Measurements from ENCODE around the gene CACTIN. TPM values are rescaled to one million over a fixed set of nuclear protein-coding genes. Genes with fewer than 3 reads are reported as not detected.

CACTIN gene
- total and polyA plus RNA-seq, 8 donors = 6.8 to 27.2 (median 12.9) TPM

DNA sequence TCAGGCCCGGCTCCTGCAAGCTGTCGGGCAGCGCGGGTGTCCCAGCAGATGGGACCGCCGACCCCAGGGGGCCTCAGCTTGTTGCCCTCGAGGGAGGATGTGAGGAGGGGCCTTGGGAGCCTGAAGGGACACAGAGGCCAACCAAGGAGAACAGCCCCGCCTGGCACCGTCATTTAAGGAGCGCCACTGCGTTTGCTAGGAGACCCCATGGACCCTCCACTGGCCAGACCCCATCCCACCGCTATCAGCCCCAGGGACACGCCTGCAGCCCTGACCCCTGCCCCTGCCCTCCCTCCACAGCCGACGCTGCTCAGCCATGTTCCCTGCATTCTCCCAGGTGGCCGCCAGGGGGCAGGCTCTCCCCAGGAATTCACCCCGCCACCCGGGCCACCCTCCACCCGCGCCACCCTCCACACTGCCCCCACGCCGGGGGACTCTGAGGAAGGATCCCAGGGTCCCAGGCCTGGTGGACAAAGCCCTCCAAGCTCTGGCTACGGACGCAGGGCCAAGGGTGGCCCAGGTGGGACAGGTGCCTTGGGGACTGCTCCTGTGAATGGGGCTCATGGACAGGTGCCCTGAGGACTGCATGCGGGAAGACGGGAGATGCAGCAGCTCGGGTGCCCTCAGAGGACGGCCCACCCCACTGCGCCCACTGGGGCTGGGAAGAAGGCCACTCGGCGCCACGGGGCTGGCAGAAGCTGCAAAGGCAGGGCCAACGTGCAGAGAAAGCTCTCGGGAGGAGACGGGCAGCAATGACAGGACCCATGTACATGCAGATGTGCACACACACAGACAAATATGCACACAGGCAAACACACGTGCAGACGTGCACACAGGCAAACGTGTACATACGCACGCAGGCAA lies 39.3 kb upstream of the CACTIN start:
- DNase-seq (peak; percentile 36 to 91 (median 74)), ATAC-seq (peak; percentile 75 to 90 (median 85)), FAIRE-seq (no peak)
- Histone ChIP-seq H3K27ac (no peak overlapping the region), H3K9me3 (no peaks in the 10 kb centered on the region), H3K36me3 (no peaks in the 10 kb centered on the region), H3K27me3 (no peaks in the 10 kb centered on the region), H3K4me1 (no peaks in the 10 kb centered on the region), H3K4me3 (no peak overlapping the region)
- WGBS, 2 donors = 25 to 26% methylated on average over 37 to 40 of the region's 40 CpGs
- intact Hi-C loops (cut with DNase I) = loop anchor here in 1 of 3 donors (5.0 kb wide), 3 partner anchors 36 to 156 kb away; partner anchors contain the start of gene PIP5K1C
- TF ChIP-seq, protein P1, sequence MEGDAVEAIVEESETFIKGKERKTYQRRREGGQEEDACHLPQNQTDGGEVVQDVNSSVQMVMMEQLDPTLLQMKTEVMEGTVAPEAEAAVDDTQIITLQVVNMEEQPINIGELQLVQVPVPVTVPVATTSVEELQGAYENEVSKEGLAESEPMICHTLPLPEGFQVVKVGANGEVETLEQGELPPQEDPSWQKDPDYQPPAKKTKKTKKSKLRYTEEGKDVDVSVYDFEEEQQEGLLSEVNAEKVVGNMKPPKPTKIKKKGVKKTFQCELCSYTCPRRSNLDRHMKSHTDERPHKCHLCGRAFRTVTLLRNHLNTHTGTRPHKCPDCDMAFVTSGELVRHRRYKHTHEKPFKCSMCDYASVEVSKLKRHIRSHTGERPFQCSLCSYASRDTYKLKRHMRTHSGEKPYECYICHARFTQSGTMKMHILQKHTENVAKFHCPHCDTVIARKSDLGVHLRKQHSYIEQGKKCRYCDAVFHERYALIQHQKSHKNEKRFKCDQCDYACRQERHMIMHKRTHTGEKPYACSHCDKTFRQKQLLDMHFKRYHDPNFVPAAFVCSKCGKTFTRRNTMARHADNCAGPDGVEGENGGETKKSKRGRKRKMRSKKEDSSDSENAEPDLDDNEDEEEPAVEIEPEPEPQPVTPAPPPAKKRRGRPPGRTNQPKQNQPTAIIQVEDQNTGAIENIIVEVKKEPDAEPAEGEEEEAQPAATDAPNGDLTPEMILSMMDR (IDR thresholded peaks at IDR 0.05) = peak; percentile 93 to 96 (median 94)

DNA sequence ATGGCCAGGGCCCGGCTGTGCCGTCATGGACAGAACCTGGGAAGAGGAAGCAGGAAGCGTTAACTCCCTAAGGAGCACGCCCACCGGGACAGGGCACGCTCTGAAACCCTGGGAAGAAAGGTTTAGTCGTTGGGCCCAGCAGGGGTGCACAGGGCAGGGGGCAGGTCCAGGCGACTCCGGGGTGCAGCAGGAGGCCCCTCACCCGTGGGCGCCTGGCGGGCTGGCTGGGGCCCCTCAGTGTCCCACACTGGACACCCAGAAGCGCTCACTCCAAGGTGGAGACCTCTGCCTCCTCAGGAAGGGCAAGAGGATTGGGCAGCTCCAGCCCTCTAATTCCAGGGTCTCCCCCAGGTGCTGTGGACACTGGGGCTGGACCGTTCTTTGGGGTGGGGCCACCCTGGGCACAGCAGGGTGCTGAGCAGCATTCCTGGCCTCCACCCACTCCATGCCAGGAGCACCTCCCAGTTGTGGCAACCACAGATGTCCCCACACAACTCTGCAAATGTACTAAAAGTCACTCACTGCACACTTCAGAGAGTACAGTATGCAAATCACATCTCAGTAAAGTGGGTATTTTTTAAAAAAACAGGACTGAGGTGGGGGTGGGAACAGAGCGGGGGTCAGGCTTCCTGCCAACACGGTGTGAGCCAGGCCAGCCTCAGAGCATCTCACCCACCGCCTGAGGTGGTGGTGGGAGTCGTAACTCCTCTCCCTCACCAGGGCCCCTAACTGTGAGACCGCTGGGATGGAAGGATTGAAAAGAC lies 38.5 kb upstream of the CACTIN start:
- no peak for FAIRE-seq
- 77 to 81% methylated on average over 16 to 19 of the region's 19 CpGs for WGBS, 2 donors
- Histone ChIP-seq H3K27me3 (no peaks in the 10 kb centered on the region), H3K36me3 (no peaks in the 10 kb centered on the region), H3K4me3 (no peak overlapping the region), H3K9me3 (no peaks in the 10 kb centered on the region), H3K27ac (no peak overlapping the region), H3K4me1 (no peaks in the 10 kb centered on the region)
- no peak for ATAC-seq
- peak in 2 of 6 donors; percentile 28 to 71 for DNase-seq
- TF ChIP-seq, protein P1 (IDR thresholded peaks at IDR 0.05) = no peak
- intact Hi-C loops (cut with DNase I) = loop anchor here in 1 of 3 donors (5.0 kb wide), 3 partner anchors 37 to 157 kb away; partner anchors contain the start of gene PIP5K1C

DNA sequence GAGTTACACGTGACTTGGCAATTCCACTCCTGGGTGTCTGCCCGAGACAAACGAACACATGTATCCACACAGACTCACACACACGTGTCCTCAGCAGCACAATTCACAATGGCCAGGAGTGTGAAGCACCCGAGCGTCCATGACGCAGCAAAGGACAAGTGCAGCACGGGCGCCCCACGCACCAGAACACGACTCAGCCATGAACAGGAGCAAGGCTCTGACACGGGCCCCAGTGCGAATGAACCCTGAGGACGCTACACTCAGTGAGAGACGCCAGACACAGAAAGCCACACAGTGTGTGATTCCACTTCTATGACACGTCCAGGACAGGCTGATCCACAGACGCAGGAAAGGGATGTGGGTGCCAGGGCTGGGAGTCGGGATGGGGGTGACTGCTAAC lies 37.2 kb upstream of the CACTIN start:
- Histone ChIP-seq H3K36me3 (no peaks in the 10 kb centered on the region), H3K9me3 (no peaks in the 10 kb centered on the region), H3K4me1 (no peaks in the 10 kb centered on the region), H3K27ac (no peak overlapping the region), H3K4me3 (no peak overlapping the region), H3K27me3 (no peaks in the 10 kb centered on the region)
- ATAC-seq (no peak), DNase-seq (peak in 1 of 6 donors; percentile 22), FAIRE-seq (no peak)
- intact Hi-C loops (cut with DNase I) = no loop called here
- TF ChIP-seq, protein P1 (IDR thresholded peaks at IDR 0.05) = no peak
- WGBS, 2 donors = 93 to 95% methylated on average over 18 of the region's 18 CpGs

DNA sequence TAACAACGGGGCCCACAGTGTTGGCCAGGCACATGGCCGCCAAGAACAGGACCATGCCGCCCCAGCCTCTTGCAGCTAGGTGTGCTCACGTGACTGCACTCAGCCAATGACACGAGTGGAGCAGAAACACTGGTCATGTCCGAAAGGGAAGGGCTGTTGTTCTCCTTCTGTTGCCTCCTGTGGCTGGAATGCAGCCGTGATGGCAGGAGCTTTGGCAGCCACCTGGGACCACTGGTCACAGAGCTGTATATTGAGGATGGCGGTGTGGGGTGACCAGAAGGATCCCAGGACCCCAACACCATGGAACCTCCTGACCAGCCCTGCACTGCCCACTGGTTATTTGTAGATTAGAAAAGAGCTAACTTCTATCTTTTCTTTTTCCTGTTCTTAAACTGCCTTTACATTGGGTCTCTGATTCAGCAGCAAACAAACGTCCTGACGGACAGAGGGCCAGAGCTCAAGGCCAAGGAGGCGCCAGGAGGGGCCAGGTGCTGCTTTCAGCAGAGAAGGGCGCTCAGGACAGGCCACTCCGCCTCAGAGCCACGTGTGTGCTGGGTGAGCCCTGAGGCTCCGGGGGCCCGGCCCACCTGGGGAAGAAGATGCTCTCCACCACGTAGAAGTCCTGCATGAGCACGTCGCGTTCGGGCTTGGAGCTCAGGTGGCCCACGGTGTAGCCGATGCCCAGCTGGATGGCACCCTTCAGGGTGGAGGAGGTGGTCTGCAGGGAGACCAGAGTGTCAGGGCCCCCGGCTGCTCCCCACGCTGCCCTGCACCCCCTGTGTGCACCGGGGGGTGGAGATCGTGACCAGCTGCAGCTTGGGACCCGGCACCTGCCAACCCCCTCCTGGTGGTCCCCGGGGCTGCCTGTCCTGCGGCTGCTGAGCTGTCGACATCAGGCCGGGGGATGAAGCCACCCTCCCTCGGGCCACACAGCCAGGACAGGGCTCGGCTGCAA lies 35.0 kb upstream of the CACTIN start:
- TF ChIP-seq, protein P1 (IDR thresholded peaks at IDR 0.05) = no peak
- Histone ChIP-seq H3K4me3 (no peak overlapping the region), H3K27me3 (no peaks in the 10 kb centered on the region), H3K9me3 (no peaks in the 10 kb centered on the region), H3K36me3 (peaks cover 0 to 7% (median 0%) of the 10 kb centered on the region in 3 donors), H3K4me1 (no peaks in the 10 kb centered on the region), H3K27ac (no peak overlapping the region)
- FAIRE-seq (no peak), DNase-seq (no peak), ATAC-seq (no peak)
- intact Hi-C loops (cut with DNase I) = no loop called here
- WGBS, 2 donors = 93 to 95% methylated on average over 27 to 34 of the region's 34 CpGs
